ENCODE results near the gene MAP6D1. TPM values are rescaled to one million over a fixed set of nuclear protein-coding genes. Genes with fewer than 3 reads are reported as not detected.
A peak's percentile ranks its signal among the peaks of the same experiment; 100 is the strongest.

MAP6D1 gene
- total and polyA plus RNA-seq, 12 donors = 0.27 to 3.0 (median 1.7) TPM; not detected in 2

GRCh38 chr3:183808355-183808754 is 17.0 kb downstream of the MAP6D1 start:
- intact Hi-C loops (cut with DNase I) = no loop called here

DNA sequence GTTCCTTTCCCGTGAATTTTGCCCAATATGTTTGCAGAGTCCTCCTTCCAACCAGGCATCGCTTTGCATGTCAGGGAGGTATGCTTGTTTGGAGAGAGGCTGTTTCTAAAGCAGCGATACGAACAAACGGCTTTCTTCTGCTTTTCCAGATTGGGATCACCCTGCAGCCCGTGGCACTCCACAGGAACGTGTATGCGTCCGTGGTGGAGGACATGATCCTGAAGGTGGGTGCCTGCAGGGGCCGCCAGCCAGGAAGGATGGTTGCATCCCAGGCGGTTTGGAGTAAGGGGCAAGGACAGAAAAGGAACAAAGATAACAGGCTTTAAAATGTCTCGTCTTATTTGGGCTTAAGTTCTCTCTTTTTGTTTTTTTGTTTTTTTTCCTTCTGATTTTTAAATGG is 17.5 kb downstream of the MAP6D1 start:
- H3K4me1 ChIP-seq (replicated peaks in 1 of 2) = peaks cover 0 to 5% of the 10 kb centered on the region in 2 donors
- DNase-seq = no peak
- no peak overlapping the region for H3K4me3 ChIP-seq
- no peaks in the 10 kb centered on the region for H3K9me3 ChIP-seq (replicated peaks in 1 of 3)
- H3K27me3 ChIP-seq = no peaks in the 10 kb centered on the region
- no peak overlapping the region for H3K27ac ChIP-seq
- H3K36me3 ChIP-seq (replicated peaks in 1 of 2) = peaks cover 0 to 79% of the 10 kb centered on the region in 2 donors
- TF ChIP-seq, protein P1, sequence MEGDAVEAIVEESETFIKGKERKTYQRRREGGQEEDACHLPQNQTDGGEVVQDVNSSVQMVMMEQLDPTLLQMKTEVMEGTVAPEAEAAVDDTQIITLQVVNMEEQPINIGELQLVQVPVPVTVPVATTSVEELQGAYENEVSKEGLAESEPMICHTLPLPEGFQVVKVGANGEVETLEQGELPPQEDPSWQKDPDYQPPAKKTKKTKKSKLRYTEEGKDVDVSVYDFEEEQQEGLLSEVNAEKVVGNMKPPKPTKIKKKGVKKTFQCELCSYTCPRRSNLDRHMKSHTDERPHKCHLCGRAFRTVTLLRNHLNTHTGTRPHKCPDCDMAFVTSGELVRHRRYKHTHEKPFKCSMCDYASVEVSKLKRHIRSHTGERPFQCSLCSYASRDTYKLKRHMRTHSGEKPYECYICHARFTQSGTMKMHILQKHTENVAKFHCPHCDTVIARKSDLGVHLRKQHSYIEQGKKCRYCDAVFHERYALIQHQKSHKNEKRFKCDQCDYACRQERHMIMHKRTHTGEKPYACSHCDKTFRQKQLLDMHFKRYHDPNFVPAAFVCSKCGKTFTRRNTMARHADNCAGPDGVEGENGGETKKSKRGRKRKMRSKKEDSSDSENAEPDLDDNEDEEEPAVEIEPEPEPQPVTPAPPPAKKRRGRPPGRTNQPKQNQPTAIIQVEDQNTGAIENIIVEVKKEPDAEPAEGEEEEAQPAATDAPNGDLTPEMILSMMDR (IDR thresholded peaks at IDR 0.05) = no peak
- TF ChIP-seq POLR2A (IDR thresholded peaks at IDR 0.05) = no peak
- 94 to 98% (median 95%) methylated on average over 8 to 12 of the region's 12 CpGs for WGBS, 4 donors
- intact Hi-C loops (cut with DNase I) = no loop called here

More at GRCh38 chr3:183808355-183808754, 17.0 kb downstream of the MAP6D1 start:
- H3K4me3 ChIP-seq = no peak overlapping the region
- H3K27me3 ChIP-seq = no peaks in the 10 kb centered on the region
- H3K27ac ChIP-seq = no peak overlapping the region
- DNase-seq = no peak
- H3K4me1 ChIP-seq (replicated peaks in 1 of 2) = peaks cover 0 to 5% of the 10 kb centered on the region in 2 donors
- H3K9me3 ChIP-seq (replicated peaks in 1 of 3) = no peaks in the 10 kb centered on the region
- WGBS, 4 donors = 94 to 96% (median 95%) methylated on average over 10 to 11 of the region's 11 CpGs
- TF ChIP-seq, protein P1 (IDR thresholded peaks at IDR 0.05) = no peak
- no peak for TF ChIP-seq POLR2A (IDR thresholded peaks at IDR 0.05)
- peaks cover 0 to 74% of the 10 kb centered on the region in 2 donors for H3K36me3 ChIP-seq (replicated peaks in 1 of 2)

- intact Hi-C loops (cut with DNase I) = no loop called here
- H3K4me1 ChIP-seq (replicated peaks in 1 of 2) = no peaks in the 10 kb centered on the region
- no peak for DNase-seq
- peaks cover 0 to 83% of the 10 kb centered on the region in 2 donors for H3K36me3 ChIP-seq (replicated peaks in 1 of 2)
- WGBS, 4 donors = 88 to 97% (median 94%) methylated on average over 10 to 12 of the region's 12 CpGs
- H3K27ac ChIP-seq = no peak overlapping the region
- H3K27me3 ChIP-seq = no peaks in the 10 kb centered on the region
- no peak overlapping the region for H3K4me3 ChIP-seq
- TF ChIP-seq, protein P1 (IDR thresholded peaks at IDR 0.05) = no peak
- TF ChIP-seq POLR2A (IDR thresholded peaks at IDR 0.05) = no peak
- H3K9me3 ChIP-seq (replicated peaks in 1 of 3) = no peaks in the 10 kb centered on the region
Observed at GRCh38 chr3:183807209-183807728, 18.1 kb downstream of the MAP6D1 start.

DNA sequence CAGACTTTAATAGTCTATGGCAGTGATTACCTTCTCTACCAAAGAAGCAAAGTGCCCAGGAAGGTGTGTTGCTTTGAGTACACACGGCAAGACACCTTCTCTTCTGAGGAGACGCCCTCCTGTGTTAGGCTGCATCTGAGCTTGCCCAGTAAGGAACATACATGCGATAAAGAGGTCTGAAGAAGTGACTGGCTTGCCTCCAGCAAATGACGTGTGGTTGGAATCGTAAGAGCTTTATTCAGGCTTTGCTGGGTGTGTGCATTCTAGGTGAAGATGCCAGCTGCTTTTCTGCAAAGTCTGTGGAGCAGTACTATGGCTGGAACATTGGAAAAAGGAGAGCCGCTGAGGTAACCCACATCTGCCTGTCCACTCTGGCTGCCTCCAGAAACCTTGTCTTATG is 22.4 kb downstream of the MAP6D1 start:
- Histone ChIP-seq H3K9me3 (replicated peaks in 1 of 3) (no peaks in the 10 kb centered on the region), H3K27ac (no peak overlapping the region), H3K4me3 (no peak overlapping the region), H3K36me3 (replicated peaks in 1 of 2) (peaks cover 0 to 90% of the 10 kb centered on the region in 2 donors), H3K4me1 (replicated peaks in 1 of 2) (no peaks in the 10 kb centered on the region), H3K27me3 (no peaks in the 10 kb centered on the region)
- TF ChIP-seq, protein P1 (IDR thresholded peaks at IDR 0.05) = no peak
- TF ChIP-seq POLR2A (IDR thresholded peaks at IDR 0.05) = no peak
- DNase-seq = peak in 2 of 7 donors; percentile 6 to 24
- intact Hi-C loops (cut with DNase I) = no loop called here
- 90 to 93% (median 92%) methylated on average over 5 to 6 of the region's 6 CpGs for WGBS, 4 donors

Measured in adrenal gland (tissue), 12 donors.